ENCODE results near the gene ARMC7.
"Not testable (repeated sequence)": the region's sequence is repeated elsewhere in the genome, so short reads cannot be mapped to it uniquely, and the experiment has no call there.

Gene ARMC7

GRCh38 chr17:75135452-75135851, 25.7 kb downstream of the ARMC7 start:
- TF ChIP-seq CTCF (IDR thresholded peaks at IDR 0.05; ENCODE audit: low read depth, low read length, missing control alignments), result no peak
- no peak for DNase-seq (ENCODE audit: extremely low read depth, low read depth)
- H3K4me3 ChIP-seq (replicated peaks; ENCODE audit: low read depth, low read length), result no peak overlapping the region

GRCh38 chr17:75135946-75136345, 26.2 kb downstream of the ARMC7 start:
- DNase-seq (ENCODE audit: extremely low read depth, low read depth), result no peak
- no peak overlapping the region for H3K4me3 ChIP-seq (replicated peaks; ENCODE audit: low read depth, low read length)
- TF ChIP-seq CTCF (IDR thresholded peaks at IDR 0.05; ENCODE audit: low read depth, low read length, missing control alignments), result no peak

- DNase-seq (ENCODE audit: extremely low read depth, low read depth); H3K4me3 ChIP-seq (replicated peaks; ENCODE audit: low read depth, low read length): not testable (repeated sequence)
Observed at GRCh38 chr17:75137762-75138161, 28.0 kb downstream of the ARMC7 start.

- no peak for DNase-seq (ENCODE audit: extremely low read depth, low read depth)
- no peak overlapping the region for H3K4me3 ChIP-seq (replicated peaks; ENCODE audit: low read depth, low read length)
- TF ChIP-seq CTCF (IDR thresholded peaks at IDR 0.05; ENCODE audit: low read depth, low read length, missing control alignments), result no peak
Observed at GRCh38 chr17:75138519-75138918, 28.8 kb downstream of the ARMC7 start.

- DNase-seq (ENCODE audit: extremely low read depth, low read depth), result no peak
- no peak for TF ChIP-seq CTCF (IDR thresholded peaks at IDR 0.05; ENCODE audit: low read depth, low read length, missing control alignments)
- H3K4me3 ChIP-seq (replicated peaks; ENCODE audit: low read depth, low read length), result no peak overlapping the region
Observed at GRCh38 chr17:75142236-75142971, 32.6 kb downstream of the ARMC7 start.

- TF ChIP-seq CTCF (IDR thresholded peaks at IDR 0.05; ENCODE audit: low read depth, low read length, missing control alignments), result no peak
- no peak overlapping the region for H3K4me3 ChIP-seq (replicated peaks; ENCODE audit: low read depth, low read length)
- no peak for DNase-seq (ENCODE audit: extremely low read depth, low read depth)
Observed at GRCh38 chr17:75144816-75145512, 35.2 kb downstream of the ARMC7 start.

- H3K4me3 ChIP-seq (replicated peaks; ENCODE audit: low read depth, low read length), result no peak overlapping the region
- no peak for DNase-seq (ENCODE audit: extremely low read depth, low read depth)
- no peak for TF ChIP-seq CTCF (IDR thresholded peaks at IDR 0.05; ENCODE audit: low read depth, low read length, missing control alignments)
Observed at GRCh38 chr17:75146592-75146991, 36.8 kb downstream of the ARMC7 start.

All from HFF-Myc (cell line).